Tibial nerve (tissue), 4 donors: Measurements from ENCODE around the gene CYP2U1.

ENCODE experiments used
- CTCF ChIP-seq, 5 experiments: fragments of 200-600 bp in 3 of 5; fragments of 450-650 bp in 2 of 5; sonication (generic) in 3 of 5; IDR thresholded peaks; one replicate each; pipeline ENCODE4 v1.5.1; 2016 to 2019; ENCODE audit warnings: antibody characterized with exemption in 5 of 5, mild to moderate bottlenecking in 3 of 5, moderate library complexity in 2 of 5
- EP300 ChIP-seq, 2 donors: sonication (generic); formaldehyde crosslinking; IDR thresholded peaks; one replicate each; pipeline ENCODE4 v1.6.1; 2017; ENCODE audit warnings: antibody characterized with exemption in 2 of 2, mild to moderate bottlenecking in 1 of 2
- POLR2A ChIP-seq, 2 donors: fragments of 450-650 bp; IDR thresholded peaks; one replicate each; pipeline ENCODE4 v1.6.1; 2017; ENCODE audit warnings: antibody characterized with exemption in 2 of 2, mild to moderate bottlenecking in 2 of 2, moderate library complexity in 2 of 2

DNA sequence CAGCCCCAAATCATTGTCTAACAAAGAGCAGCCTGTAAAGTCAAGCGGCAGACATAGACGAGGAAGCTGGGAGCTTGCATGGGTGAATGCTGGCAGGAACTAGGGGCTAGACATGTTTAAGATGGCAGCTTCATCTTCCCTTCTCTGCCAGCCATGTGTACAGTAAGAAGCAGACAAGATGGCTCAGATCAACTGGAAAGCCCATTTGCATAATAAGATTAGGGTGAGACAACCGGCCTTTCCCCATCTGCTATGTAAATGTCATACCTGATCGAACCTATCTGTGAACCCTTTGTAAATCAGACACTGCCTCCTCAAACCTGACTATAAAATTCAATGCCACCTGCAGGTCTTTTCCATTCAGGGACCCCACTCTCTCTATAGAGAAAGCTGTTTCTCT is 35.6 kb downstream of the CYP2U1 start:
- TF ChIP-seq POLR2A (IDR thresholded peaks at IDR 0.05) (no peak), CTCF (IDR thresholded peaks at IDR 0.05) (no peak), EP300 (IDR thresholded peaks at IDR 0.05) (no peak)
